Muscle of arm (tissue), 12 donors: Measurements from ENCODE around the gene FNTB. TPM values are rescaled to one million over a fixed set of nuclear protein-coding genes. Genes with fewer than 3 reads are reported as not detected.

Experiments used
- polyA plus RNA-seq, 12 donors: library from polyadenylated mRNA; unstranded; fragments of 120-200 nt; gene quantifications; one replicate each; pipeline ENCODE4 v1.2.1, GENCODE V29; 2013; ENCODE audit not compliant: insufficient read length in 12 of 12

Gene FNTB
- polyA plus RNA-seq, 12 donors = 17.9 to 31.8 (median 22.3) TPM; not detected in 1

Other genes with a start within 250 kb of the FNTB start
- gene SPTB, start 107.0 kb upstream of the FNTB start, polyA plus RNA-seq = 100 to 1,000 TPM in 10 of 12 donors, 10 to 100 TPM in 2; 51.9 to 666 (median 148) TPM
- gene CHURC1, start 72.4 kb upstream of the FNTB start, polyA plus RNA-seq = 10 to 100 TPM in 11 of 12 donors, not detected in 1; 29.4 to 53.6 (median 46.2) TPM
- gene GPX2, start 44.1 kb upstream of the FNTB start, polyA plus RNA-seq = under 1 TPM in 10 of 12 donors, not detected in 2; 0.22 to 0.60 (median 0.35) TPM
- 10 to 100 TPM in 11 of 12 donors, not detected in 1; 22.5 to 42.6 (median 30.3) TPM for gene RAB15, start 14.6 kb upstream of the FNTB start, polyA plus RNA-seq
- gene MAX, start 115.6 kb downstream of the FNTB start, polyA plus RNA-seq = 100 to 1,000 TPM in 1 of 12 donors, 10 to 100 TPM in 10, not detected in 1; 29.1 to 143 (median 35.0) TPM